Caco-2 (cell line): ENCODE data around the gene PER2. TPM values are rescaled to one million over a fixed set of nuclear protein-coding genes. Genes with fewer than 3 reads are reported as not detected.

Experiments used
- BruUV-seq: library from RNA; stranded (reverse); fragments of 400-500 nt; replicated peaks from 2 replicates; lab custom pipeline; 2021; lab: Mats Ljungman, UMichigan
- CTCF ChIA-PET: fragments of 300-600 bp; sonication (Branson Sonifier 250); formaldehyde crosslinking; loops from one replicate; lab custom pipeline; 2022; ENCODE audit warnings: antibody characterized with exemption; lab: Charles Lee
- POLR2A ChIA-PET: fragments of 300-600 bp; sonication (Branson Sonifier 250); formaldehyde crosslinking; loops from one replicate; lab custom pipeline; 2022; ENCODE audit warnings: antibody characterized with exemption; lab: Charles Lee
- DNase-seq, 2 experiments: peaks; one replicate each; pipeline versions ENCODE4 v3.0.0 to v3.0.0-alpha.2; 2020 to 2022
- H3K27me3 ChIP-seq: replicated peaks from 2 replicates; pipeline ENCODE4 v1.6.0; 2011; ENCODE audit warnings: low read length; ENCODE audit not compliant: control insufficient read depth, insufficient read depth
- H3K36me3 ChIP-seq: 2 replicates; pipeline ENCODE4 v1.5.1; 2011; ENCODE audit warnings: low read length; ENCODE audit not compliant: control insufficient read depth, insufficient read depth
- H3K4me1 ChIP-seq: fragments of 250-450 bp; sonication (Bioruptor Pico); 2 replicates; pipeline ENCODE4 v1.5.1; 2020; ENCODE audit warnings: mild to moderate bottlenecking
- H3K4me3 ChIP-seq: 2 replicates; pipeline ENCODE4 v1.5.1; 2011; ENCODE audit warnings: low read depth, mild to moderate bottlenecking, control low read depth, low read length
- H3K9me3 ChIP-seq: fragments of 250-450 bp; sonication (Bioruptor Pico); 2 replicates; pipeline ENCODE4 v1.5.1; 2020; ENCODE audit warnings: mild to moderate bottlenecking, moderate library complexity
- H3K27ac Mint-ChIP-seq: one replicate; pipeline ENCODE4 v1.8.0; 2022; ENCODE audit warnings: mixed read lengths; ENCODE audit not compliant: unreplicated experiment
- H3K27me3 Mint-ChIP-seq: one replicate; pipeline ENCODE4 v1.8.0; 2022; ENCODE audit warnings: mixed read lengths; ENCODE audit not compliant: insufficient read depth, unreplicated experiment
- H3K36me3 Mint-ChIP-seq: one replicate; pipeline ENCODE4 v1.8.0; 2022; ENCODE audit warnings: mild to moderate bottlenecking, mixed read lengths; ENCODE audit not compliant: insufficient read depth, unreplicated experiment
- H3K4me1 Mint-ChIP-seq: one replicate; pipeline ENCODE4 v1.8.0; 2022; ENCODE audit warnings: low read depth, mixed read lengths; ENCODE audit not compliant: unreplicated experiment
- H3K4me3 Mint-ChIP-seq: one replicate; pipeline ENCODE4 v1.8.0; 2022; ENCODE audit warnings: mild to moderate bottlenecking, moderate library complexity, mixed read lengths; ENCODE audit not compliant: unreplicated experiment
- H3K9me3 Mint-ChIP-seq: one replicate; pipeline ENCODE4 v1.8.0; 2022; ENCODE audit warnings: mixed read lengths; ENCODE audit not compliant: unreplicated experiment
- CTCF ChIP-seq, 2 experiments: fragments of 200-600 bp in 1 of 2; IDR thresholded peaks; 1 replicate in 1 of 2; 2 replicates in 1 of 2; pipeline versions ENCODE4 v1.5.1 to v1.8.0; 2011 to 2022; ENCODE audit warnings: antibody characterized with exemption in 1 of 2, control low read depth in 1 of 2, inconsistent platforms in 1 of 2, low read depth in 1 of 2, low read length in 1 of 2, mild to moderate bottlenecking in 1 of 2, moderate library complexity in 1 of 2; ENCODE audit not compliant: insufficient read depth in 1 of 2, severe bottlenecking in 1 of 2, unreplicated experiment in 1 of 2
- intact Hi-C: fragments of 100-400 bp; cut with micrococcal nuclease; formaldehyde crosslinking; loops from one replicate; pipeline ENCODE4 v1.10.0; 2022; ENCODE audit not compliant: unreplicated experiment
- total RNA-seq: library from RNA; stranded (reverse); gene quantifications from 2 replicates; pipeline ENCODE4 v1.2.3, GENCODE V29; 2022

Gene PER2
- total RNA-seq, 1 experiment from 2014 or later, result 12.2 TPM

- H3K27ac Mint-ChIP-seq, result no peak overlapping the region
- H3K4me1 Mint-ChIP-seq, result no peaks in the 10 kb centered on the region
- no peak for TF ChIP-seq CTCF (IDR thresholded peaks at IDR 0.05; ENCODE audit: insufficient read depth in 1 of 2, low read depth in 1 of 2, low read length in 1 of 2, severe bottlenecking in 1 of 2, unreplicated experiment in 1 of 2)
- ChIA-PET CTCF (interaction anchor here (0.9 kb wide), 1 partner anchor 61 kb away, joined by 3 read pairs; no protein-coding TSS in a partner anchor), POLR2A (interaction anchor here (0.6 to 1.1 kb wide), 2 partner anchors 37 to 142 kb away, joined by 8 to 14 read pairs; partner anchors contain the start of gene SCLY)
- TSS peak; percentile 28 for BruUV-seq
- Histone ChIP-seq H3K27me3 (no peaks in the 10 kb centered on the region), H3K4me3 (peak overlapping the region; percentile 64), H3K36me3 (no peaks in the 10 kb centered on the region), H3K9me3 (no peaks in the 10 kb centered on the region), H3K4me1 (peaks cover 4% of the 10 kb centered on the region; the same call in 1 of the 2 replicates)
- DNase-seq, result no peak
- no peaks in the 10 kb centered on the region for H3K27me3 Mint-ChIP-seq
- peak overlapping the region; percentile 74 for H3K4me3 Mint-ChIP-seq
- H3K9me3 Mint-ChIP-seq, result no peaks in the 10 kb centered on the region
- intact Hi-C loops, result loop anchor here (1.0 kb wide), 1 partner anchor 32 kb away; no protein-coding TSS in a partner anchor
- H3K36me3 Mint-ChIP-seq, result no peaks in the 10 kb centered on the region
Measured at GRCh38 chr2:238202326-238203093, 85.9 kb downstream of the PER2 start.

Other genes with a start within 250 kb of the PER2 start
- 21.2 and 21.7 TPM in 2 replicates for gene SCLY, start 227.6 kb downstream of the PER2 start, total RNA-seq
- gene ESPNL, start 188.3 kb downstream of the PER2 start, total RNA-seq, result not detected in 2 replicates
- 0.26 and 0.36 TPM in 2 replicates for gene KLHL30, start 149.9 kb downstream of the PER2 start, total RNA-seq
- gene ERFE, start 129.6 kb downstream of the PER2 start, total RNA-seq, result 1.4 and 1.6 TPM in 2 replicates
- 31.6 and 32.2 TPM in 2 replicates for gene ILKAP, start 84.9 kb downstream of the PER2 start, total RNA-seq
- 21.2 and 22.1 TPM in 2 replicates for gene HES6, start 48.6 kb downstream of the PER2 start, total RNA-seq
- 7.1 and 7.4 TPM in 2 replicates for gene TRAF3IP1, start 31.9 kb upstream of the PER2 start, total RNA-seq
- 14.2 and 16.9 TPM in 2 replicates for gene ASB1, start 138.3 kb upstream of the PER2 start, total RNA-seq